Skeletal muscle satellite cell (primary cell): Measurements from ENCODE around the gene NRF1.
A peak's percentile ranks its signal among the peaks of the same experiment; 100 is the strongest.
"Not testable (repeated sequence)": the region's sequence is repeated elsewhere in the genome, so short reads cannot be mapped to it uniquely, and the experiment has no call there.

ENCODE experiments used
- H3K27me3 ChIP-seq: 2 replicates; pipeline ENCODE4 v1.7.0; 2013; ENCODE audit warnings: low read length; ENCODE audit not compliant: control insufficient read depth, insufficient read depth
- H3K36me3 ChIP-seq: 2 replicates; pipeline ENCODE4 v1.7.0; 2013; ENCODE audit warnings: mild to moderate bottlenecking, control low read depth, low read length; ENCODE audit not compliant: insufficient read depth
- H3K4me1 ChIP-seq: 2 replicates; pipeline ENCODE4 v1.7.0; 2013; ENCODE audit warnings: low read length; ENCODE audit not compliant: control insufficient read depth, insufficient read depth
- H3K4me2 ChIP-seq: 2 replicates; pipeline ENCODE4 v1.7.0; 2013; ENCODE audit warnings: mild to moderate bottlenecking, low read length
- H3K4me3 ChIP-seq: 2 replicates; pipeline ENCODE4 v1.7.0; 2013; ENCODE audit warnings: low read length
- H3K9ac ChIP-seq: 2 replicates; pipeline ENCODE4 v1.7.0; 2013; ENCODE audit warnings: mild to moderate bottlenecking, low read depth, low read length, moderate library complexity
- H3K9me3 ChIP-seq: replicated peaks from 2 replicates; pipeline ENCODE4 v1.7.0; 2013; ENCODE audit warnings: mild to moderate bottlenecking, control low read depth, low read length

NRF1 gene

GRCh38 chr7:129652914-129653313 is 41.4 kb downstream of the NRF1 start:
- Histone ChIP-seq H3K4me1 (no peaks in the 10 kb centered on the region), H3K4me2 (no peak overlapping the region), H3K9me3 (no peaks in the 10 kb centered on the region), H3K36me3 (peaks cover 2% of the 10 kb centered on the region), H3K9ac (no peak overlapping the region), H3K4me3 (no peak overlapping the region), H3K27me3 (no peaks in the 10 kb centered on the region)

- no peak overlapping the region for H3K4me3 ChIP-seq
- no peaks in the 10 kb centered on the region for H3K9me3 ChIP-seq
- no peak overlapping the region for H3K9ac ChIP-seq
- no peak overlapping the region for H3K4me2 ChIP-seq
- no peaks in the 10 kb centered on the region for H3K27me3 ChIP-seq
- no peaks in the 10 kb centered on the region for H3K4me1 ChIP-seq
- peaks cover 17% of the 10 kb centered on the region for H3K36me3 ChIP-seq
Measured at GRCh38 chr7:129655811-129656210, 44.3 kb downstream of the NRF1 start.

DNA sequence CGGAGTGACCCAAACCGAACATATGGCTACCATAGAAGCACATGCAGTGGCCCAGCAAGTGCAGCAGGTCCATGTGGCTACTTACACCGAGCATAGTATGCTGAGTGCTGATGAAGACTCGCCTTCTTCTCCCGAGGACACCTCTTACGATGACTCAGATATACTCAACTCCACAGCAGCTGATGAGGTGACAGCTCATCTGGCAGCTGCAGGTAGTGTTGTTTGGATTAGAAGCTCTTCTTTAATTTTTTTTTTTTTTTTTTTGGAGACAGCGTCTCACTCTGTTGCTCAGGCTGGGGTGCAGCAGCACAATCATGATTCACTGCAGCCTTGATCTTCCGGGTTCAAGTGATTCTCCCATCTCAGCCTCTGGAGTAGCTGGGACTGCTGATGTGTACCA is 45.8 kb downstream of the NRF1 start:
- Histone ChIP-seq H3K36me3 (peaks cover 27% of the 10 kb centered on the region), H3K4me2 (no peak overlapping the region), H3K9ac (no peak overlapping the region), H3K4me1 (no peaks in the 10 kb centered on the region), H3K4me3 (no peak overlapping the region), H3K9me3 (peaks cover 7% of the 10 kb centered on the region), H3K27me3 (no peaks in the 10 kb centered on the region)

- H3K9me3 ChIP-seq, H3K9ac ChIP-seq, H3K27me3 ChIP-seq, H3K4me3 ChIP-seq, H3K4me2 ChIP-seq, H3K4me1 ChIP-seq: not testable (repeated sequence)
- peaks cover 27% of the 10 kb centered on the region for H3K36me3 ChIP-seq
Measured at GRCh38 chr7:129659907-129660306, 48.4 kb downstream of the NRF1 start.

DNA sequence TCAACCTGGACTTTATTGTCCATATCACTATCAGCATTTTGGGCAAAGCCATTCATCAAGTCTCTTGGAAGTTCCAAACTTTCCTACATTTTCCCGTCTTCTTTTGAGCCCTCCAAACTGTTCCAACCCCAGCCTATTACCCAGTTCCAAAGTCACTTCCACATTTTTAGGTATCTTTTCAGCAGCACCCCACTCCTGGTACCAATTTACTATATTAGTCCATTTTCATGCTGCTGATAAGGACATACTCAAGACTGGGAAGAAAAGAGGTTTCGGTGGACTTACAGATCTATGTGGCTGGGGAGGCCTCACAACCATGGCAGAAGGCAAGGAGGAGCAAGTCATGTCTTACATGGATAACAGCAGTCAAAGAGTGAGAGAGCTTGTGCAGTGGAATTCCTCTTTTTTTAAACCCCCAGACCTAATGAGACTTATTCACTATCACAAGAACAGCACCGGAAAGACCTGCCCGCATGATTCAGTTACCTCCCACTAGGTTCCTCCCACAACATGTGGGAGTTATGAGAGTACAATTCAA is 50.2 kb downstream of the NRF1 start:
- H3K4me2 ChIP-seq, result no peak overlapping the region
- peaks cover 11% of the 10 kb centered on the region for H3K4me1 ChIP-seq
- H3K27me3 ChIP-seq, result no peaks in the 10 kb centered on the region
- H3K36me3 ChIP-seq, result peaks cover 27% of the 10 kb centered on the region
- no peak overlapping the region for H3K9ac ChIP-seq
- H3K4me3 ChIP-seq, result no peak overlapping the region
- peaks cover 7% of the 10 kb centered on the region for H3K9me3 ChIP-seq

- not testable (repeated sequence) for H3K27me3 ChIP-seq
Measured at GRCh38 chr7:129663240-129663639, 51.7 kb downstream of the NRF1 start.

DNA sequence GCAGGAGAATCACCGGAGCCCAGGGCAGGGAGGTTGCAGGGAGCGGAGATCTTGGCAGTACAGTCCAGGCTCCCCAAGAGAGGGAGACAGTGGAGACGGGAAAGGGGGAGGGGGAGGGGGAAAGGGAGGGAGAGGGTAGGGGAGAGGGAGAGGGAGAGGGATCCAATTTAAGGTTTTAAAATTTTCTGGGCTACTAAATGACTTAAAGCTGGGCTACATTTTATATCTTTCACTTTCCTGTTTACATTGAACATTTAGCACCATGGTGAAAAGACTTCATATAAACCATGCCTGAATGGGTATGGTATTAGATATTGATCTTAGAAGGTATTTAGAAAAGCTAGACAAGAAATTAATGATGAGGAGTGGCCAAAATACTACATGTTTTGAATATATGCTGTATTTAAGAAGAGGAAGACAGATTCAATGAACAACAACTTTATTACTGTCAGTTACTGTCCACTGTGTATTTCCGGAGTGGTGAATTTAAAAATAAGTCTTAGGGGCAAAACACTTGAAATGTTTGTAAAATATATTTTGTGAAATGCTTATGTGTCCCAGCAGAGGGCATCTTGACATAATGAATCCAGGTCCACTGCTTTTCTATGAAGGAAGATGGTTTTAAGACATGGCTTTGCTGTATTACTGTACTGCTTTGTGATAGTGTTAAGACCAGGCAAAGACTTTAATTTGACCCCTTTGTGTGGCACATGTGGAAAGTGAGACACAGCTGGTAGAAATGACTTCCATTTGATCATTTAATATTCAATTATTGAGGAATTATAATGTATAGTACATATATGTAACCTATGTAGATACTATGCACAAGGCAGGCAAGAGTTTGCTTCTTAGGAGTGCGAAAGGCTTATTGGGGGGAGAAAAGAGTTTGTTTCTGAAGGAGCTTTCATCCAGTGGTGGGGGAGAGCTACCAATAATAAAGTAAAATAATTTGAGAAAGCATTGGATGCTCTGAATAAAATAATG is 52.8 kb downstream of the NRF1 start:
- Histone ChIP-seq H3K4me2 (peak overlapping the region; percentile 57), H3K9me3 (peaks cover 7% of the 10 kb centered on the region), H3K36me3 (peaks cover 19% of the 10 kb centered on the region), H3K9ac (no peak overlapping the region), H3K27me3 (no peaks in the 10 kb centered on the region), H3K4me3 (no peak overlapping the region), H3K4me1 (peaks cover 15% of the 10 kb centered on the region)

More at GRCh38 chr7:129663240-129663639, 51.7 kb downstream of the NRF1 start:
- H3K9ac ChIP-seq, H3K4me3 ChIP-seq, H3K4me2 ChIP-seq, H3K9me3 ChIP-seq: not testable (repeated sequence)
- H3K36me3 ChIP-seq, result peaks cover 24% of the 10 kb centered on the region
- peaks cover 15% of the 10 kb centered on the region for H3K4me1 ChIP-seq

- Histone ChIP-seq H3K27me3 (no peaks in the 10 kb centered on the region), H3K4me2 (peak overlapping the region; percentile 57), H3K4me1 (peaks cover 15% of the 10 kb centered on the region), H3K4me3 (no peak overlapping the region), H3K36me3 (peaks cover 13% of the 10 kb centered on the region), H3K9ac (no peak overlapping the region), H3K9me3 (peaks cover 7% of the 10 kb centered on the region)
Measured at GRCh38 chr7:129665013-129665401, 53.5 kb downstream of the NRF1 start.

GRCh38 chr7:129667116-129667515 is 55.6 kb downstream of the NRF1 start:
- Histone ChIP-seq H3K36me3 (no peaks in the 10 kb centered on the region), H3K4me2 (no peak overlapping the region), H3K4me1 (peaks cover 15% of the 10 kb centered on the region), H3K9me3 (no peaks in the 10 kb centered on the region), H3K9ac (no peak overlapping the region), H3K4me3 (no peak overlapping the region), H3K27me3 (no peaks in the 10 kb centered on the region)

- H3K27me3 ChIP-seq, result no peaks in the 10 kb centered on the region
- peaks cover 15% of the 10 kb centered on the region for H3K4me1 ChIP-seq
- no peaks in the 10 kb centered on the region for H3K9me3 ChIP-seq
- H3K4me3 ChIP-seq, result no peak overlapping the region
- H3K4me2 ChIP-seq, result no peak overlapping the region
- H3K9ac ChIP-seq, result no peak overlapping the region
- peaks cover 3% of the 10 kb centered on the region for H3K36me3 ChIP-seq
Measured at GRCh38 chr7:129667551-129667950, 56.0 kb downstream of the NRF1 start.

DNA sequence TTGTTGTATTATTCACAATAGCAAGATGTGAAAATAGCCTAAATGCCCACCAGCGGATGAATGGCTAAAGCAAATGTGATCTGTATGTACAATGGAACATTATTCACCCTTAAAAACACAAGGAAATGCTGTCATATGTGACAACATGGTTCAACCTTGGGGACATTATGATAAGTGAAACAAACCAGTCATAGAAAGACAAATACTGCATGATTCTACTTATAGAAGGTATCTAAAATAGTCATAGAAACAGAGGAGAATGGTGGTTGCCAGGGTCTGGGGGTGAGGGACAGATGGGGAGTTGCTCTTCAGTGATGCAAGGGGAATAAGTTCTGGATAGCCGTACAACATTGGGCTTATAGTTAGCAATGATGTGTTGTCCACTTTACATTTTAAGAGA is 58.4 kb downstream of the NRF1 start:
- Histone ChIP-seq H3K27me3 (no peaks in the 10 kb centered on the region), H3K36me3 (peaks cover 12% of the 10 kb centered on the region), H3K9ac (no peak overlapping the region), H3K4me3 (no peak overlapping the region), H3K4me1 (peaks cover 11% of the 10 kb centered on the region), H3K4me2 (no peak overlapping the region), H3K9me3 (no peaks in the 10 kb centered on the region)

- Histone ChIP-seq H3K4me1 (peaks cover 4% of the 10 kb centered on the region), H3K4me3 (no peak overlapping the region), H3K4me2 (no peak overlapping the region), H3K27me3 (no peaks in the 10 kb centered on the region), H3K9me3 (peaks cover 6% of the 10 kb centered on the region), H3K9ac (no peak overlapping the region), H3K36me3 (peaks cover 20% of the 10 kb centered on the region)
Measured at GRCh38 chr7:129670656-129671055, 59.1 kb downstream of the NRF1 start.
